ENCODE results near the gene COA7.

DNA sequence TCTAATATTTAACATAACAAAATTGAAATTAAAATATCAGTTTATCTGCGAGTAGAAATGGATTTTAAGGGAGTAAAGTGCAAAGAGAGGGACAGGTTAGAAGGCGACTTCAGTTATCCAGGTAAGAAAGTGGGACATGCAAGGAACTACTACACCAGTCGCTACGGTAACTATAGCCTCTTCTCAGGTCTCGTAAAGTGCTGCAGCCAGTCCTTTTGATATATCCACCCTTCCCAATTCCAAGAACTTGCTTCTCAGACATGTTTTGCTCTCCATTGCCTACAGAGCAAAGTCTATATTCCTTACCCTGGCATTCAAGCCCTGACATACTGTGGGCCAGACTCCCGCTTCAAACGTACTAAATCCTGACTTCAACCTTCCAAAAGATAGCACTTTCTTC is 2.5 kb downstream of the COA7 start:
- TF ChIP-seq, protein P1, sequence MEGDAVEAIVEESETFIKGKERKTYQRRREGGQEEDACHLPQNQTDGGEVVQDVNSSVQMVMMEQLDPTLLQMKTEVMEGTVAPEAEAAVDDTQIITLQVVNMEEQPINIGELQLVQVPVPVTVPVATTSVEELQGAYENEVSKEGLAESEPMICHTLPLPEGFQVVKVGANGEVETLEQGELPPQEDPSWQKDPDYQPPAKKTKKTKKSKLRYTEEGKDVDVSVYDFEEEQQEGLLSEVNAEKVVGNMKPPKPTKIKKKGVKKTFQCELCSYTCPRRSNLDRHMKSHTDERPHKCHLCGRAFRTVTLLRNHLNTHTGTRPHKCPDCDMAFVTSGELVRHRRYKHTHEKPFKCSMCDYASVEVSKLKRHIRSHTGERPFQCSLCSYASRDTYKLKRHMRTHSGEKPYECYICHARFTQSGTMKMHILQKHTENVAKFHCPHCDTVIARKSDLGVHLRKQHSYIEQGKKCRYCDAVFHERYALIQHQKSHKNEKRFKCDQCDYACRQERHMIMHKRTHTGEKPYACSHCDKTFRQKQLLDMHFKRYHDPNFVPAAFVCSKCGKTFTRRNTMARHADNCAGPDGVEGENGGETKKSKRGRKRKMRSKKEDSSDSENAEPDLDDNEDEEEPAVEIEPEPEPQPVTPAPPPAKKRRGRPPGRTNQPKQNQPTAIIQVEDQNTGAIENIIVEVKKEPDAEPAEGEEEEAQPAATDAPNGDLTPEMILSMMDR (IDR thresholded peaks at IDR 0.05), result no peak
- TF ChIP-seq EP300 (IDR thresholded peaks at IDR 0.05) (no peak), POLR2A (IDR thresholded peaks at IDR 0.05) (no peak), POLR2AphosphoS5 (IDR thresholded peaks at IDR 0.05) (no peak)

Measured in suprapubic skin (tissue), 4 donors.